Embryonic facial prominence (tissue), 1 donor: ENCODE measurements around the gene TAAR8.
A peak's percentile ranks its signal among the peaks of the same experiment; 100 is the strongest.
"Not testable (repeated sequence)": the region's sequence is repeated elsewhere in the genome, so short reads cannot be mapped to it uniquely, and the experiment has no call there.

ENCODE experiments used
- DNase-seq: peaks from one replicate; pipeline ENCODE4 v3.0.0-alpha.2; 2016; ENCODE audit errors: extremely low spot score

TAAR8 gene, protein sequence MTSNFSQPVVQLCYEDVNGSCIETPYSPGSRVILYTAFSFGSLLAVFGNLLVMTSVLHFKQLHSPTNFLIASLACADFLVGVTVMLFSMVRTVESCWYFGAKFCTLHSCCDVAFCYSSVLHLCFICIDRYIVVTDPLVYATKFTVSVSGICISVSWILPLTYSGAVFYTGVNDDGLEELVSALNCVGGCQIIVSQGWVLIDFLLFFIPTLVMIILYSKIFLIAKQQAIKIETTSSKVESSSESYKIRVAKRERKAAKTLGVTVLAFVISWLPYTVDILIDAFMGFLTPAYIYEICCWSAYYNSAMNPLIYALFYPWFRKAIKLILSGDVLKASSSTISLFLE

DNA sequence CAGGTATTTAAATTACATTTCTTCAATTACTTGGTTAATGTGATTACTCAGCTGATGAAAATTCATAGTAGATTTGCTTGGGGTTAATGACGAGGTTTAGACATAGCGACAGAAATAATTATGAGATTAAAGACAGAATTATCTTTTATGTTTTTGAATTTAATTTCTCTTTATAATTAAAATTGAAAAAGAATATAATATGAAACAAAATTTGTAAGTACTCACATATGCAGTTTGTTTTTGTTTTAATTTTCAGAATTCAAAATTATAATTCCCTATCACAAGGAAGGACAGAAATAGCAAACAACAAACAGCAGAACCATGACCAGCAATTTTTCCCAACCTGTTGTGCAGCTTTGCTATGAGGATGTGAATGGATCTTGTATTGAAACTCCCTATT lies at the start of gene TAAR8:
Gene TAAR8 (plus strand): TSS at position 301 of the 400 bp plus-strand sequence. CDS start 21 bp downstream, at position 322.
- no peak for DNase-seq

DNA sequence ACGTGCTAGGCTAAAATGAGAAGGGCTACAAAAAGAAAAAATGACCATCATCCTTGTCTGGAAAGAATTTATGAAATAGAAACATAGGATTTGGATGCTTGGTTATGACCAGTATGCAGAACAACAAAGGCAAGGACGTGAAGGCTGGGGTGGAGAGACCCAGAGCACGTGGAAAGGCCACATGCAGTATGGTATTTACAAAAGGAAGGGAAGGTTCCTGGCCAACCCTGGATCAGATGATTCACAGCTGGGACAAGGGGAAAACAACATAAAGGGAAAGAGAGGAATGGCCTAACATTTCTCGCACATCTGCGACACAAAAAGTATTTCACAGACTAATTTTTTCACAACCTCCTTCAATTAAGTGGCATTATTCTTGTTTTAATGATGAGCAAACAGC lies 47.7 kb upstream of the TAAR8 start:
- DNase-seq: no peak

DNA sequence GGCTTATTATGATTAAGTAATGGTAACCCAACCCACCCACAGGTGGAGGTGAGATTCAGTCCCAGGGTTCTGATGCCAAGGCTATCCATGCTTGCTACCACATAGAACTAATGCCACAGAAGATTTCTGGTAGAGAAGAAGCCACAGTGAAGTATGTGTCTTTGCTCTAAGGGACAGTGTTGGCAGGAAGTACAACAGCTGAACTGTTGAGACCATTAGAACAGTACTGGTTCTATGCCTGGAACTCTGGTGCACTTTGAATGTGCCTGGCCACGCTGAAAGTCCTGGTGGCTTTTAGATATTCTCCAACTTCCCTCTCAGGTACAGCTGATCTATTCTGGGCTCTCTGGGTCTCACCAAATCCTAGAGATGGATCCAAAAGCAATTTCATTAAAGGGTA lies 47.3 kb upstream of the TAAR8 start:
- no peak for DNase-seq

DNA sequence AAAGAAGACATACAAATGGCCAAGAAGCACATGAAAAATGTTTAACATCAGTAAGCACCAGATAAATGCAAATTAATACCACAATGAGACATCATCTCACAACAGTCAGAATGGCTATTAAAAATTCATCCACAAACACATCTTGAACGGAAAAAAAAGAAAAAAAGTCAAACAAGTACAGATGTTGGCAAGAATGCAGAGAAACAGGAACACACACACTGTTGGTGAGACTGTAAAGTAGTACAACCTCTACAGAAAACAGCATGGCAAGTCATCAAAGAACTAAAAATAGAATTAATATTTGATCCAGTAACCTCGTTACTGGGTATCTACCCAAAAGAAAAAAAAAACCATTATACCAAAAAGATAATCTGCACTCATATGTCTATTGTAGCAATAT lies 46.0 kb upstream of the TAAR8 start:
- DNase-seq: no peak

DNA sequence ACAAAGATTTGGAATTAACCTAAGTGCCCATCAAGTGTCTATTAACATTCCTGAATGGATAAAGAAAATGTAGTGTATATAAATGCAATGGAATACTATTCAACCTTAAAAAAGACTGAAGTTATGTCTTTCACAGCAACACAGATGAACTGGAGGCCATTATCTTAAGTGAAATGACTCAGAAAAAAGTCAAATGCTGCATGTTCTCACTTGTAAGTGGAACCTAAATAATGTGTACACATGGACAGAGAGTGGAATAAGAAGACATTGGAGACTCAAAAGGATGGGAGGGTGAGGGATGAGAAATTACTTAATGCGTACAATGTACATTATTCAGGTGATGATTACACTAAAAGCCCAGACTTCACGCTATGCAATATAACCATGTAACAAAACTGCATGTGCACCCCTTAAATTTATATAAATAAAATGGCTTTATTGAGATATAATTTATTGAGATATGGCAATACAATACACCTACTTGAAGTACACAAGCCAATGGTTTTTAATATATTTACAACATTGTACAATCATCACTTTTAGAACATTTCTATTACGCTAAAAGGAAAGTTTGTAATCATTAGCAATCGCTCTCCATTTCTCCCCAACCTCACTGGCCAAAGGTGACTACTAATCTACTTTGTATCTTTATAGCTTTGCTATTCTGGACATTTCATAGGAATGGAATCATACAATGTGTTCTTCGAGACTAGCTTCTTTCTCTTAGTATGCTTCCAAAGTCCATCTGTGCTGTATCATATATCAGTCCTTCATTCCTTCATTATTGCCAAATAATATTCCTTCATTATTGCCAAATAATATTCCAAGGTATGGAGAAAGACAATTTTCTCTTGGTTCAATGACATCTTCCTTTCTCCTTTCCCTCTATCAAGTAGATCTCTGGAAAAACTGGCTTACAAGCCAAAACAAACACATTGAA lies 45.3 kb upstream of the TAAR8 start:
- no peak for DNase-seq

DNA sequence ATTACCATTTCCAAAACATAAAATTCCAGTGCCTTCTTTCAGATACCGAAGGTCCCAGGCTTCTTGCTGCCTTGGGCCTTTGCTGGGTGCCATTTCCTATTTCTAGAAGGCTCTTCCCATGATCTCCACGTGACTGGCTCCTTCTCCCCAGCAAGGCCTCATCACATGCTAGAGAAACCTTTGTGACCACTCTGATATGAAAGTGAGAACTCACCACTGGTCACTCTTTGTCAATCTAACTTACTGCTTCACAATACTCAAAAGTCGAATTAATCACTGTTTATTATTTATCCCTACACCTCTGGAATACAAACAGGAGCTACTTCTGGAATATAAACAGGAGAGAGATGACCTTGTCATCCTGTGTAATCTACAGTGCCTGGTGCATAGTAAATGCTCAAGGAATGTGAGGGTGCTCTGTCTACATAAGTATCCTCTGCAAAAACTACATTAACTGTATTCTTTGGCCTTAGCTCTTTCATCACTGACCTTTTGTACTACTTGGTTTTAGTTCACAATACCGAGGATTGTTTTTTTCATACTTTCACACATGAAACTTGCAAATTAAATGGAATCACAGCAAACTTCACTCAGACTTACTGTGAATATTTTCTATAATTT lies 41.2 kb upstream of the TAAR8 start:
- DNase-seq: no peak

DNA sequence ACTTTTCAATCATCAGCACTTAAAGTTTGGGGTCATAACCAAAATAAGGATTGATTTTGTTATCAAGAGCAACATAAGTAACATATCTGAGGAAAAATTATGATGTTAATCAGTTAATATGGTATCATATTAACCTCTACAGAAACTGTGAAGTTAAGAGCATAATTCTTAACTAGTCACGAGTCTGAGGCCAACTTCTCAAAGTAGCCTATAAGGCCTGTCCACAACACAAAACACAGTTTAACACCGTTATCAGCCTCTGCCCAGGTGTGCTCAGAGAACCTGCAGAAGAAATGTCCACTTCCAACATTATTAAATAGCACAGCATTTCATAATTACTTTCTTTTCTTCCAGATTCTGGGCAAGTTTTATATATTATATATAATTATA lies 40.6 kb upstream of the TAAR8 start:
- no peak for DNase-seq

DNA sequence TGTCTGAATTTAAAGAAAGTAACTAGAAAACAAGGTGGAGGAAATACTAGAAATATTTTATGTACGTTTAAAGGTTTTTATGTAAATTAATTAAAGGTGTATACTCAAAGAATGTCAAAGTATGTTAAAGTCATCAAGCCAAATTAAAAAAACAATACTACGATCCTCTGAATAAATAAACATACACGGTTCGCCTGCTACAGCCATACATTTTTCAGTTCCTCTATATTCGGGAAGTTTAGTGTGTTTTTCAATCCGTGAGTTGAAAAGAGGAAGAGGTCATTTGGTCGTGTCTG lies 40.2 kb upstream of the TAAR8 start:
- DNase-seq: no peak

DNA sequence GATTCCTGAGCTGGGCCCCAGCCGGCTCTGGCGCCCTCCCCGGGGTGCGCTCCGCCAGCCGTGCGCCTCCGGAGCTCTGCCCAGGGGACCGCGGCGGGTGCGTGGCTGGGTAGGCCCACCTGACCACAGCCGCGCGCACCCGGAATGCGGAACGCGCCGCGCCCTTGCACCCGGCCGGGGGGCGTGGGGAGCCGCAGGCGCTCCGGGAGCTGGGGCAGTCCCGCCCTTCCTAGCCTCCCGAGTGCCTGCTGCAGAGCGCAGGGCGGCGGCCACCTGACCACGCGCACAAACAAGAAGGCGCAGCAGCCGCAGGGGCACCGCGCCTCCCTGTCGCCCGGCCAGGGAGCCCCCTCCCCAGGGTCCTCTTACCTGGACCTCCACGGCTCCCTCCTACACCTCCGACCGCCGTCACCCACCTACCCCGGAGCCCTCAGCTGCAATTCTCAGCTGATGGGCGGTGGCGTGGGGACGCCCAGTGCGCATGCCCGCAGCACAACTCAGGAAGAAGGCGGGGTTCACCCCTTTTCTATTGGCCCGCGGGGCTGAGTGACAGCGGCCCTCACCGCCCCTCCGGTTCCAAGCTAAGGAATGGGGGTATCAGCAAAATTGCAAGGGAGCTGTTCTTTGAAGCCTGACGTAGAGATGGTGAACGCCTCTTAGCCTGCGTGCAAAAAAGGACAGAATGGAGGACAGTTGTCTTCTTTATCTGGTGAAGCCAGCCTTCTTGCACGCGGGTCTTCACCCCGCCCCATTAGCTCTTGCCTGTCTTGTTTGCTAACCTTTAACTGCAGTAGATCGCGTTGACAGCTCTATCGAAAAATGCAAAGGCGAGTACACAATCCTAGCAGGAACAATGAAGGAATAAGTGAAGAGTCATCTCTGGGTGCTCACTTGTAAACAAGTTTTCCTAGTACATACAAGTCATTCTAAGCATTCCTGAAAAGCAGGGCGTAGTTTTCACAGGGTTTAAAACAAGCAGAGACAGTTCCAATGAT lies 39.5 kb upstream of the TAAR8 start, which contains the start of gene STX7:
Gene STX7 (minus strand): TSS at position 479 of the 995 bp plus-strand sequence. CDS start 9,586 bp downstream, outside the sequence.
- DNase-seq: peak; percentile 71

DNA sequence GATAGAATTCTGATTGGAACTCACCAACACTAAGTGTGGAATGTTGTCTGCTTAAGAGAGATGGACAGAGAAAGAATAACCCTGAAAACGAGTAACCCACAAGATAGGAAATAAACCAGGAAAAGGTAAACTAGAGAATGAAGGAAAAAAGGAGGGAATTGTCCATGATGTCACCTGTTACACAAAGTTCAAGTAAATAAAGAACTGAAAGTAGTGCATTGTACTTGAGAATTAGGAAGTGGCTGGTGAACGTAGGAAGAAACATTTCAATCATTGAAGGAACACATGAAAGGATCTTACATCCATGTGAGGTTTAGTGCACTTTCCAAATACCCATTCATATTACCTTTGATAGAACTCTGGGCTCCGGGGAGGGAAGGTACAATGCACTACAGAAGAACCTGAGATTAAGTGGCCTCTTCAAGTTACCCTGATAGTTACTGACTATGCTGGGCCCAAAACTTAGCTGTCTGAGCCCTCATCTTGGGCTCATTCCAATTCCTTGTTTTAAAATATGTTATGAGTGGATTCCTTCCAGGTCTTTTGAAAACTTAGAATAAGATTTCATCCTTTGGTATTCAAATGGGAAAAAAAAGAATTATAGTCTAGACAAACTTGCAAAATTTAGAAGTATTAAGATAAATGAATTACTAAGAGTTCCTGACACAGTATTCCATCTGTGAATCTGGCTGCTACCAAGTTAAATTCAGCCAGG lies 38.5 kb upstream of the TAAR8 start:
- DNase-seq: no peak

DNA sequence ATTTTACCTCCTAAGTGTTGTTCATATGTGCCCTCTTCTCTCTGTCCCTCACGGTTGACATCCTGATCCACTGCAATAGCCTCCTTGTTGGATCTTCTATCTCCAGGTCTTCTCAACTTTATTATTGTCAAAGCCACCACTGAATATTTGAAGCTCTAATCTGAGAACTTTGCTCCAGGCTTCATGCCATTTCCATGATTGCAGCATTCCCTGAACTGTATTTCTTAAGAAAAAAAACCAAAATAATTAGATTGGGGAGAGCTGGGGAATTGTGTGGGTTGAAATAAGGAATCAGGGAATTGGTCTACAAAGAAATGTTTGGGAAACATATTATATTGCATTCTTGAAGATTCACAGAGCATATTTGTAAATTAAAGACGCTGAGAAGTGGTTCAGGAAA lies 37.1 kb upstream of the TAAR8 start:
- DNase-seq: no peak

DNA sequence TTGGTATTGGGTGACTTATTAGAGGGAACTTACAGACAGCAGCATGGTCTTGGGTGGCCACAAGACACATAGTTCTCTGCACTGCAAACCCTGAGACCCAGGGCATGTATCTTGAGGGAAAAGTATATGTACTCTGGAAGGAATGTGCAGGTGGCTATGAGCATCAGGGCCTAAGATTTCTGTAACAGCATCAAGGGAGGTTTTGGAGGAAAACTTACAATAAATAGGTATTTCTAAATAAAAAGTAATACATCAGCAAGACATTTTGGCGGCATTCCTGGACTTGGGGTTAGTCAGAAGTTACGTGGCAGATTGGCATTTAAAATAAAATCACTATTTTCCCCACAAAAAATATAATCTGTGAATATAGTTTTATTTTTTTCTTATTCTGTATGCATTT lies 31.5 kb upstream of the TAAR8 start:
- DNase-seq: no peak

DNA sequence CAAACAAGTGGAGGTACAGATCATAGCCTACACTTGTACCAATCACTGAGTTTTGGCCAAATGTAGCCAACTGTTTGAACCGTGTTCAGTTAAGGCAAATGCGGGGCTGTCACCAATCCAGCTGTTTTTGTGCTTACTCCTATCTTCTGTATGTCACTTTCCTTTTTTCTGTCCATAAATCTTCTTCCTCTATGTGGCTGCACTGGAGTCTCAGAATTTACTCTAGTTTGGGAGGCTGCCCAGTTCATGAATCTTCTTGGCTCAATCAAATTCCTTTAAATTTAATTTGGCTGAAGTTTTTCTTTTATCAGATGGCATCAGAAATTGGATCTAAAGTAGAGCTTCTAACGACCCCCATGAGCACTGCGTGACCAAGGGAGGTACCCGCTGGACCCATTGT lies 27.8 kb upstream of the TAAR8 start:
- DNase-seq: no peak

DNA sequence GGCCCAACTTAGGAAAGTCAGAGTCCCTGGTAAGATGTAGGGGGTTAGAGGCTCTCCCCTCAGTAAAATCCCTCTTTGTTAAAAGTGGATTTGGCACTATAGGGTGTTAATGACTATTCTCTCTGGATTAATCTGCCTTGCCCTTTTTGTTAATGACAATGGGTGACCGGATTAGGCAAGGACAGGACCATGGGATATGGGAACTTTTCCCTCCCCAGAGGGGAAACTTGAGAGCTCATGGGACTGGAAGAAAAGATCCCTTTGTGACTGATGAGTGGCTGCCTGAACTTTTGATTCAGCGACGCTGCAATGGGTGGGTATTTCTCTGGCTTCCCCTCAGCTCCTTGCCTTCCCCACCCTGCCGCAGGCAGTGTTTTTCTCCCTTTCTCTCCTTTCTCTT lies 26.6 kb upstream of the TAAR8 start:
- no peak for DNase-seq

DNA sequence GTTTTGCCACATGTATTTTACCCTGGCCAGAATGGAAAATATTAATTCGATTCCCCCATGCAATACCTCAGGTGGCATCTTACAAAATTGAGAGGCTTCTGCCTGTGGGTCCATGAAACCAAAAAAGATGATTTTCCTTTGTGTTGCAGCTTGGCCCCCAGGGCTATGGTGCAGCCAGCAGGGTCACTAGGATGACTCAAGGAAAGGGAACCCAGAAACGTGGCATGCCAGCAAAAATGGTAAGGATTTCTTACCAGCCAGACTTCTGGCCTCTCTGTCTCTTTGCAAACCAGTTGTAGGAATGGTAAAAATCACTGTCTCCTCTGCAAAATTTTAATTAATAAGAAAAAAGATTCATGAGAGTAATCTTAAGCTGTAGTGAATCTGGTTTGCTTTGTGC lies 26.0 kb upstream of the TAAR8 start:
- no peak for DNase-seq

DNA sequence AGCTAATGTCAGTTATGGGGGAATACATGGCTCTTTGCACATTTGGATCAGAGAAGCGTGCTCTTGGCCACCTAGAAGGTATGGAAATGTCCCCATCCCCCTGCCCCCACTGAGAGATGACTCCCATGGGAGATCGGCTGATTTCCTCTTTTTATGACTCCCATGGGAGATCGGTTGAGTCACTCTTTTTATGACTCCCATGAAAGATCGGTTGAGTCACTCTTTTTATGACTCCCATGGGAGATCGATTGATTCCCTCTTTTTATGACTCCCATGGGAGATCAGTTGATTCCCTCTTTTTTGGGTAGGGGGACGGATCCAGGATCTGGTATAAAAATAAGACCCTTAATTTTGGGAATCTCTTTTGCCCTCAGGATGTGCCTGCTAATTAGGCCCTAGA lies 24.7 kb upstream of the TAAR8 start:
- no peak for DNase-seq

DNA sequence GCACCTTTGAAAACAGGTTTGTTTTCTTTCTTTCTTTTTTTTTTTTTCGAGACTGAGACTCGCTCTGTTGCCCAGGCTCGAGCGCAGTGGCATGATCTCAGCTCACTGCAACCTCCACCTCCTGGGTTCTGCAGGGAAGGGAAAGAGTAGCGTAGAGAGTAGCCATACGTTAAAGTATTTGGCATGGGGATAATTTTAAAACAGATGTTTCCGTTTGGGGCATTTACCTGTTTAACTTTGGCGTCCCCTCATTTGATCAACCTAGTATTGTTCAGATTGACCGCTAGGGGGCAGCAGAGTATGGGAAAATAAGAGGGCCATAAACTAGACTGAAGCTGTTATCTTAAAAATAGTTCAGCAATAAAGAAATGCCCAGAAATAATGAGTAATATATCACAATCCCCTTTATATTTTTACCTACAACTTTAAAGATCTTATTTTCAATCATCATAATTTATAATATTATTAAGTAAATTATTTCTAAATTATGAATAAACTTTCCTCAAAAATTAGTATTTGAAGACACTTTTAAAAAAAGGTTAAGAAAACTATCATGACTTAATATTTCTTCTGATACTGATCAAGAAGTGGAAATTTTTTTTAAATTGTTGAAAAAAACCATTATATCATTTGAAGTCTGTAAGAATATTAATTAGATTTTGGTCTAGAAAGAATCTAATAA lies 22.0 kb upstream of the TAAR8 start:
- no peak for DNase-seq

DNA sequence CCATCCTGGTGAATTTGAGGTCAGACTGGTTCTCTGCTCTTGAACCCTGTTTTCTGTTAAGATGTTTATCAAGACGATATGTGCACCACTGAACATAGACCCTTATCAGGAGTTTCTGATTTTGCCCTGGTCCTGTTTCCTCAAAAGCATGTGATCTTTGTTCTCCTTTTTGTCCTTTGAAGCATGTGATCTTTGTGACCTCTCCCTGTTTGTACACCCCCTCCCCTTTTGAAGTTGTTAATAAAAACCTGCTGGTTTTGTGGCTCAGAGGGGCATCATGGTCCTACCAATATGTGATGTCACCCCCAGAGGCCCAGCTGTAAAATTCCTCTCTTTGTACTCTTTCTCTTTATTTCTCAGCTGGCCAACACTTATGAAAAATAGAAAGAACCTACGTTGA lies 17.9 kb upstream of the TAAR8 start:
- DNase-seq: not testable (repeated sequence)

DNA sequence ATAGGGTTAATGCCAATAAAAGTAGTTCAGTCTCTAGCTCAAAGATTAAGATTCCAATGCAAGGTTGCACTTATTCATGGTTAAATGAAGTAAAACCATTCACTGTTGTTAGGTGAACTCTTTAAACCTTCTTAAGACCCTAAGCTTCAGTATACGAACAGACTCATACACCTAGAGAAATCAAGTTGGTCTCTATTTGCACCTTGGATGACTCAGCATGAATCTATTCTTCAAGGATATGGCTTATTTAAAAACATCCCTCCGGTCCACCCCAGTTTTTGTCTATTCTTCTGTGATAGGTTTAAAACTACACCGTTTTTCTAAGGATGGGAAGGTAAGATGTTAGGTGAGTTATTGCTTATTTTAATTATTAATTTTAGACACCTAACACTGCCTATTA lies 15.3 kb upstream of the TAAR8 start:
- no peak for DNase-seq

DNA sequence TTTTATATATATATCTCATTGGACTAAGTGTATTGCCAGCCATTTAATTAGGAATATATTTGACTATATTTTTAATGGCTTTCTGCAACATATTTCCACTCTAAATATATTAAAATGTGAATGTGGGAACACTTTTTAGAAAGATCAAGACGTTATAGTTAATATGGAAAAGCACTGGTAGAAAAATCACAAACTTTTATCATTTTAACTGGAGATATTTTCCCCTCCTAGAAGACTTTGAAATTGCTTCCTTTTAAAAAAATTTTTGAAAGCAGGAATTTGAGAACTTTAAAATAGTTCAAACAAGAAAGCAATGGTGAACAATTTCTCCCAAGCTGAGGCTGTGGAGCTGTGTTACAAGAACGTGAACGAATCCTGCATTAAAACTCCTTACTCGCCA lies 14.5 kb upstream of the TAAR8 start, which contains the start of gene TAAR9:
Gene TAAR9 (plus strand): TSS at position 301 of the 400 bp plus-strand sequence. CDS start 13 bp downstream, at position 314.
- DNase-seq: no peak
